Measurements from ENCODE around the gene C9orf85.
"Not testable (repeated sequence)": the region's sequence is repeated elsewhere in the genome, so short reads cannot be mapped to it uniquely, and the experiment has no call there.

Gene C9orf85

GRCh38 chr9:71911061-71911907, at the start of gene C9orf85, which contains the start of gene ABHD17B:
Gene C9orf85 (plus strand): TSS chr9:71911639. CDS start chr9:71911735, 96 bp downstream.
Gene ABHD17B (minus strand): TSS chr9:71911193. CDS start chr9:71875080, 36,113 bp downstream.
- DNase-seq = peak; percentile 100

GRCh38 chr9:71863631-71864030, 47.8 kb upstream of the C9orf85 start:
- DNase-seq = no peak

- no peak for DNase-seq
Observed at GRCh38 chr9:71875345-71875744, 36.1 kb upstream of the C9orf85 start.

- DNase-seq = no peak
Observed at GRCh38 chr9:71876106-71876505, 35.3 kb upstream of the C9orf85 start.

GRCh38 chr9:71876829-71877228, 34.6 kb upstream of the C9orf85 start:
- DNase-seq = no peak

GRCh38 chr9:71878327-71879274, 32.8 kb upstream of the C9orf85 start:
- no peak for DNase-seq

- DNase-seq = no peak
Observed at GRCh38 chr9:71879644-71880174, 31.7 kb upstream of the C9orf85 start.

- no peak for DNase-seq
Observed at GRCh38 chr9:71884005-71884404, 27.4 kb upstream of the C9orf85 start.

GRCh38 chr9:71885467-71885866, 26.0 kb upstream of the C9orf85 start:
- DNase-seq = no peak

- DNase-seq = no peak
Observed at GRCh38 chr9:71886015-71886414, 25.4 kb upstream of the C9orf85 start.

- no peak for DNase-seq
Observed at GRCh38 chr9:71886541-71886940, 24.9 kb upstream of the C9orf85 start.

GRCh38 chr9:71887362-71887761, 24.1 kb upstream of the C9orf85 start:
- DNase-seq = no peak

GRCh38 chr9:71890042-71890679, 21.3 kb upstream of the C9orf85 start:
- no peak for DNase-seq

- no peak for DNase-seq
Observed at GRCh38 chr9:71891557-71892189, 19.8 kb upstream of the C9orf85 start.

- DNase-seq = no peak
Observed at GRCh38 chr9:71895117-71895516, 16.3 kb upstream of the C9orf85 start.

- no peak for DNase-seq
Observed at GRCh38 chr9:71895955-71896354, 15.5 kb upstream of the C9orf85 start.

GRCh38 chr9:71896761-71897160, 14.7 kb upstream of the C9orf85 start:
- DNase-seq = no peak

GRCh38 chr9:71897577-71897976, 13.9 kb upstream of the C9orf85 start:
- DNase-seq = no peak

GRCh38 chr9:71898756-71899155, 12.7 kb upstream of the C9orf85 start:
- DNase-seq = not testable (repeated sequence)

GRCh38 chr9:71901695-71902597, 9.5 kb upstream of the C9orf85 start:
- DNase-seq = no peak

GRCh38 chr9:71904076-71904475, 7.4 kb upstream of the C9orf85 start:
- no peak for DNase-seq

Data from SW 1271 (cell line).